ENCODE data around the gene SLC24A4. TPM values are rescaled to one million over a fixed set of nuclear protein-coding genes. Genes with fewer than 3 reads are reported as not detected.

SLC24A4 gene
- polyA plus RNA-seq, 1 donor from 2014 or later = 0.17 TPM

- no peak for TF ChIP-seq REST (IDR thresholded peaks at IDR 0.05; ENCODE audit: borderline replicate concordance)
- TF ChIP-seq CTCF (IDR thresholded peaks at IDR 0.05; ENCODE audit: poor library complexity, severe bottlenecking) = no peak
- TF ChIP-seq RAD21 (conservative IDR thresholded peaks at IDR 0.05) = no peak
- no peak for TF ChIP-seq TAF1 (IDR thresholded peaks at IDR 0.05; ENCODE audit: low read depth)
- TF ChIP-seq POLR2AphosphoS5 (IDR thresholded peaks at IDR 0.05) = peak; percentile 65
- TF ChIP-seq MXI1 (conservative IDR thresholded peaks at IDR 0.05; ENCODE audit: poor library complexity, severe bottlenecking) = no peak
- TF ChIP-seq EP300 (conservative IDR thresholded peaks at IDR 0.05; ENCODE audit: poor library complexity, severe bottlenecking) = peak; percentile 86
- no peak for TF ChIP-seq EZH2 (IDR thresholded peaks at IDR 0.05; ENCODE audit: borderline replicate concordance, insufficient read depth, low read length, poor library complexity, severe bottlenecking)
- Histone ChIP-seq H3K4me3 (ENCODE audit: low read length) (peak overlapping the region; percentile 38), H3K9me3 (ENCODE audit: low read length) (no peaks in the 10 kb centered on the region), H3K9ac (ENCODE audit: low read length) (no peak overlapping the region), H3F3A (ENCODE audit: insufficient read depth, low read length, poor library complexity, severe bottlenecking) (no peaks in the 10 kb centered on the region), H3K27ac (ENCODE audit: low read length) (peak overlapping the region; percentile 46), H4K20me1 (ENCODE audit: insufficient read depth) (no peaks in the 10 kb centered on the region), H3K4me2 (ENCODE audit: low read length) (no peak overlapping the region), H3K36me3 (ENCODE audit: insufficient read depth, low read length) (no peaks in the 10 kb centered on the region), H2AFZ (ENCODE audit: low read depth, low read length) (no peak overlapping the region), H3K27me3 (ENCODE audit: insufficient read depth, low read depth, low read length) (peaks cover 5% of the 10 kb centered on the region), H3K79me2 (replicated peaks; ENCODE audit: insufficient read depth, low read length) (no peaks in the 10 kb centered on the region), H3K9me2 (ENCODE audit: insufficient read depth, low read length) (no peaks in the 10 kb centered on the region)
These were observed 197.4 kb downstream of the SLC24A4 start for GRCh38 chr14:92520102-92521057.

GRCh38 chr14:92521058-92521415 is 198.1 kb downstream of the SLC24A4 start:
- Histone ChIP-seq H3K4me3 (ENCODE audit: low read length) (peak overlapping the region; percentile 38), H3K4me2 (ENCODE audit: low read length) (no peak overlapping the region), H3K27ac (ENCODE audit: low read length) (peak overlapping the region; percentile 46), H3K9ac (ENCODE audit: low read length) (no peak overlapping the region), H3K36me3 (ENCODE audit: insufficient read depth, low read length) (no peaks in the 10 kb centered on the region), H4K20me1 (ENCODE audit: insufficient read depth) (no peaks in the 10 kb centered on the region), H3K27me3 (ENCODE audit: insufficient read depth, low read depth, low read length) (no peaks in the 10 kb centered on the region), H2AFZ (ENCODE audit: low read depth, low read length) (no peak overlapping the region), H3F3A (ENCODE audit: insufficient read depth, low read length, poor library complexity, severe bottlenecking) (no peaks in the 10 kb centered on the region), H3K9me3 (ENCODE audit: low read length) (no peaks in the 10 kb centered on the region), H3K79me2 (replicated peaks; ENCODE audit: insufficient read depth, low read length) (no peaks in the 10 kb centered on the region), H3K9me2 (ENCODE audit: insufficient read depth, low read length) (no peaks in the 10 kb centered on the region)
- TF ChIP-seq EP300 (conservative IDR thresholded peaks at IDR 0.05; ENCODE audit: poor library complexity, severe bottlenecking) (peak; percentile 9), EZH2 (IDR thresholded peaks at IDR 0.05; ENCODE audit: borderline replicate concordance, insufficient read depth, low read length, poor library complexity, severe bottlenecking) (no peak), POLR2AphosphoS5 (IDR thresholded peaks at IDR 0.05) (no peak)

Measured in neural cell (in vitro differentiated cells).